ENCODE measurements around the gene KCNJ16.

KCNJ16 gene

DNA sequence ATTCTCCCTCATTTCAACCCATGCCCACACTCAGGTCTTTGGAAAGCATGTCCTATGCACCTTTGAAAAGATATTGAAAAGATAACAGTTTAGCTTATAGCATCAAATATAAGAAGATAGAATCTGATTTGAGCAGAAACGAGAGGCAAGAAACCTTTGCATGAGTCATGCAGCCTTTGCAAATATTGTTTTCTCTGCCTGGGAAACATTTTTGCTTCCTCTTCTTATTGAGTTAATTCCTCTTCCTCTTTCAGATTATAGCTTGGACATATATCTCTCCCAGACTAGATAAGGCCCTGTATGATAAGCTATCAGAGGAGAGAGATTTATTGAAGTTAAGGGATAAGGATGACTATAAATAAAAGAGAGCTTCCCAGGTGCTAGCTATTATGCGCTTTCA is 48.2 kb downstream of the KCNJ16 start:
- Mint-ChIP-seq H3K9me3 (peaks cover 3% of the 10 kb centered on the region), H3K27me3 (no peaks in the 10 kb centered on the region), H3K27ac (no peak overlapping the region), H3K36me3 (no peaks in the 10 kb centered on the region), H3K4me1 (peaks cover 7% of the 10 kb centered on the region), H3K4me3 (no peak overlapping the region)
- ATAC-seq = no peak

DNA sequence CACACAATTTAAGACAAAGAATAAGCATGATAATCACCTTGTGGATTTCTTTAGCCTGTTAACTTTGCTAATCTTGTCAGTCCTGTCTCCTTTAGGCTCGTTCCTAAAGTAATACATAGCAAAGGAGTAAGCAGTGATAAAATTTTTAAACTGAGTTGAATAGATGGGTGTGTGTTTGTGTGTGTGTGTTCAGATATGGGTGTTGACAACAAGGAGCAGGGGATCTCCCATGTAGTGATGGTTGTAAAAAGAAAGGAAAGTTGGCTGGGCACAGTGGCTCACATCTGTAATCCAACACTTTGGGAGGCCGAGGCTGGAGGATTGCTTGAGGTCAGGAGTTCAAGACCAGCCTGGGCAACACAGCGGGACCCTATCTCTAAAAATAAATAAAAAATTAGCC is 49.7 kb downstream of the KCNJ16 start:
- peaks cover 7% of the 10 kb centered on the region for H3K4me1 Mint-ChIP-seq
- H3K27ac Mint-ChIP-seq = no peak overlapping the region
- H3K36me3 Mint-ChIP-seq = no peaks in the 10 kb centered on the region
- peaks cover 3% of the 10 kb centered on the region for H3K9me3 Mint-ChIP-seq
- ATAC-seq = no peak
- H3K27me3 Mint-ChIP-seq = no peaks in the 10 kb centered on the region
- H3K4me3 Mint-ChIP-seq = no peak overlapping the region

- no peaks in the 10 kb centered on the region for H3K9me3 Mint-ChIP-seq
- H3K4me3 Mint-ChIP-seq = no peak overlapping the region
- no peak for ATAC-seq
- no peaks in the 10 kb centered on the region for H3K36me3 Mint-ChIP-seq
- H3K27me3 Mint-ChIP-seq = no peaks in the 10 kb centered on the region
- H3K27ac Mint-ChIP-seq = no peak overlapping the region
- H3K4me1 Mint-ChIP-seq = no peaks in the 10 kb centered on the region
Measured at GRCh38 chr17:70127221-70127873, 52.3 kb downstream of the KCNJ16 start.

GRCh38 chr17:70128727-70129238 is 53.8 kb downstream of the KCNJ16 start:
- Mint-ChIP-seq H3K27me3 (no peaks in the 10 kb centered on the region), H3K9me3 (no peaks in the 10 kb centered on the region), H3K27ac (no peak overlapping the region), H3K36me3 (no peaks in the 10 kb centered on the region), H3K4me1 (no peaks in the 10 kb centered on the region), H3K4me3 (no peak overlapping the region)
- ATAC-seq = no peak

DNA sequence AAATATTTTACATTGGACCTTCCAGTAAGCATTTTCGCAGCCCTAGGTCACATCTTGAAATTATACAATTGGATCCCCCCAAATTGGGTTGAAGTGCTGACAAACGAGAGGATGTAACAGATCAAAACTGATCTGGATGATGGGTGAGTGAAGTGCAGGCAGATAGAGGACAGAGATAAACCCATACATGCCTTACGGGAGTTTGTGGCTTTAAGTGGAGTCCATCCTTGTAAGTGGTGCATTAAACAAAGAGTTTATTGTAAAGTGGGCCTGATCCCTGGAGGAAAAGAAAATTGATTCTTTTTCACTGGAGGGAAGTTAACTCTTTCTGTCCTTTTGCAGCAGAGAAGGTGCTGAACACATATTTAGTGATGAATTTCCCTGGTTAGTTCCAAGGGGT is 55.3 kb downstream of the KCNJ16 start:
- Mint-ChIP-seq H3K4me1 (no peaks in the 10 kb centered on the region), H3K9me3 (no peaks in the 10 kb centered on the region), H3K4me3 (no peak overlapping the region), H3K27me3 (no peaks in the 10 kb centered on the region), H3K36me3 (no peaks in the 10 kb centered on the region), H3K27ac (no peak overlapping the region)
- no peak for ATAC-seq

- Mint-ChIP-seq H3K27ac (no peak overlapping the region), H3K27me3 (no peaks in the 10 kb centered on the region), H3K4me1 (peaks cover 9% of the 10 kb centered on the region), H3K36me3 (no peaks in the 10 kb centered on the region), H3K4me3 (no peak overlapping the region), H3K9me3 (no peaks in the 10 kb centered on the region)
- ATAC-seq = no peak
Measured at GRCh38 chr17:70132505-70132904, 57.5 kb downstream of the KCNJ16 start.

GRCh38 chr17:70134042-70134441 is 59.0 kb downstream of the KCNJ16 start:
- ATAC-seq = no peak

GRCh38 chr17:70134777-70135176 is 59.8 kb downstream of the KCNJ16 start:
- no peaks in the 10 kb centered on the region for H3K36me3 Mint-ChIP-seq
- no peaks in the 10 kb centered on the region for H3K27me3 Mint-ChIP-seq
- no peaks in the 10 kb centered on the region for H3K9me3 Mint-ChIP-seq
- no peak overlapping the region for H3K27ac Mint-ChIP-seq
- ATAC-seq = no peak
- H3K4me1 Mint-ChIP-seq = peaks cover 14% of the 10 kb centered on the region
- H3K4me3 Mint-ChIP-seq = no peak overlapping the region

More at GRCh38 chr17:70134042-70134441, 59.0 kb downstream of the KCNJ16 start:
- Mint-ChIP-seq H3K4me3 (no peak overlapping the region), H3K9me3 (no peaks in the 10 kb centered on the region), H3K36me3 (no peaks in the 10 kb centered on the region), H3K27me3 (no peaks in the 10 kb centered on the region), H3K4me1 (peaks cover 14% of the 10 kb centered on the region), H3K27ac (no peak overlapping the region)

GRCh38 chr17:70136131-70136530 is 61.1 kb downstream of the KCNJ16 start:
- H3K4me1 Mint-ChIP-seq = peaks cover 14% of the 10 kb centered on the region
- no peaks in the 10 kb centered on the region for H3K27me3 Mint-ChIP-seq
- H3K36me3 Mint-ChIP-seq = no peaks in the 10 kb centered on the region

GRCh38 chr17:70137451-70138230 is 62.6 kb downstream of the KCNJ16 start:
- peak overlapping the region; percentile 35 for H3K27ac Mint-ChIP-seq
- H3K4me3 Mint-ChIP-seq = peak overlapping the region; percentile 63
- ATAC-seq = peak; percentile 94

More at GRCh38 chr17:70136131-70136530, 61.1 kb downstream of the KCNJ16 start:
- Mint-ChIP-seq H3K27ac (no peak overlapping the region), H3K4me3 (no peak overlapping the region), H3K9me3 (no peaks in the 10 kb centered on the region)
- no peak for ATAC-seq

GRCh38 chr17:70138291-70138865 is 63.4 kb downstream of the KCNJ16 start:
- Mint-ChIP-seq H3K4me1 (peaks cover 14% of the 10 kb centered on the region), H3K27ac (no peak overlapping the region), H3K36me3 (no peaks in the 10 kb centered on the region), H3K4me3 (no peak overlapping the region), H3K9me3 (no peaks in the 10 kb centered on the region), H3K27me3 (no peaks in the 10 kb centered on the region)
- no peak for ATAC-seq

More at GRCh38 chr17:70137451-70138230, 62.6 kb downstream of the KCNJ16 start:
- Mint-ChIP-seq H3K36me3 (no peaks in the 10 kb centered on the region), H3K9me3 (no peaks in the 10 kb centered on the region), H3K27me3 (no peaks in the 10 kb centered on the region), H3K4me1 (peaks cover 14% of the 10 kb centered on the region)

- Mint-ChIP-seq H3K9me3 (no peaks in the 10 kb centered on the region), H3K27me3 (no peaks in the 10 kb centered on the region), H3K4me3 (no peak overlapping the region), H3K36me3 (no peaks in the 10 kb centered on the region), H3K4me1 (peaks cover 14% of the 10 kb centered on the region), H3K27ac (no peak overlapping the region)
- no peak for ATAC-seq
Measured at GRCh38 chr17:70139449-70139993, 64.5 kb downstream of the KCNJ16 start.

GRCh38 chr17:70144260-70144846 is 69.3 kb downstream of the KCNJ16 start:
- Mint-ChIP-seq H3K4me3 (no peak overlapping the region), H3K4me1 (no peaks in the 10 kb centered on the region), H3K36me3 (no peaks in the 10 kb centered on the region), H3K27ac (no peak overlapping the region), H3K27me3 (peaks cover 11% of the 10 kb centered on the region), H3K9me3 (no peaks in the 10 kb centered on the region)
- no peak for ATAC-seq

DNA sequence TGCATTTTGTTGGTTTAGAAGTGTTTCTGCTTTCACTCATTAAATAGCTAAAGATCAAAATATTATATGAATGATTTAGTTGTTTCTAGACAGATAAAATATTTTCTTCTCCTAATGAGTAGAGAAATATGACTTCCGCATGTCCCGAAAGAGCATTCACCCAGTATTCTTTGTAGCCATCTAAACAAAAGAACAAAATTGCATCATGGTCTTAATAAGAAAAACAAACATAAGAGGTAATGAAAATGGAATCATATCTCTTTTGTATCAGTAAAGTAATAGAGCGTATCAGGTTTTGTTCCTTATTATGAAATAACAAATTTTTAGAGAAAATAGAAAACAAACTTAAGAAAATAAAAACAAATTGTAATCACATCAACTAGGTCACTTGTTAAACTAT is 78.2 kb downstream of the KCNJ16 start:
- Mint-ChIP-seq H3K4me3 (no peak overlapping the region), H3K27me3 (no peaks in the 10 kb centered on the region), H3K27ac (no peak overlapping the region), H3K9me3 (no peaks in the 10 kb centered on the region), H3K4me1 (no peaks in the 10 kb centered on the region), H3K36me3 (no peaks in the 10 kb centered on the region)
- ATAC-seq = no peak

GRCh38 chr17:70157151-70157550 is 82.1 kb downstream of the KCNJ16 start:
- Mint-ChIP-seq H3K4me3 (no peak overlapping the region), H3K36me3 (no peaks in the 10 kb centered on the region), H3K27ac (no peak overlapping the region), H3K27me3 (no peaks in the 10 kb centered on the region), H3K9me3 (no peaks in the 10 kb centered on the region), H3K4me1 (no peaks in the 10 kb centered on the region)
- ATAC-seq = no peak
